CD14-positive monocyte (primary cell): Measurements from ENCODE around the gene ARHGAP30. TPM values are rescaled to one million over a fixed set of nuclear protein-coding genes. Genes with fewer than 3 reads are reported as not detected.

Source experiments
- DNase-seq, 3 donors: peaks; one replicate each; pipeline ENCODE4 v3.0.0-alpha.2; 2011 to 2022
- H2AFZ ChIP-seq: 2 replicates; pipeline ENCODE4 v1.6.0; 2012; ENCODE audit warnings: mild to moderate bottlenecking, low read depth, low read length, inconsistent platforms; ENCODE audit not compliant: insufficient read depth, poor library complexity, severe bottlenecking
- H3K27ac ChIP-seq, 2 donors: 1 replicate in 1 of 2; 2 replicates in 1 of 2; pipeline ENCODE4 v1.5.1; 2012 to 2013; ENCODE audit warnings: low read length in 2 of 2, control low read depth in 1 of 2, inconsistent platforms in 1 of 2, low read depth in 1 of 2, mild to moderate bottlenecking in 1 of 2
- H3K27me3 ChIP-seq, 2 donors: one replicate each; pipeline versions ENCODE4 v1.6.0 to v1.6.1; 2011 to 2013; ENCODE audit warnings: low read length in 2 of 2; ENCODE audit not compliant: control insufficient read depth in 2 of 2, insufficient read depth in 2 of 2
- H3K36me3 ChIP-seq, 2 donors: replicated peaks in 1 of 2; 1 replicate in 1 of 2; 2 replicates in 1 of 2; pipeline versions ENCODE4 v1.5.1 to v1.6.1; 2012 to 2013; ENCODE audit warnings: low read length in 2 of 2, control low read depth in 1 of 2, inconsistent platforms in 1 of 2, mild to moderate bottlenecking in 1 of 2; ENCODE audit not compliant: insufficient read depth in 2 of 2, control insufficient read depth in 1 of 2
- H3K4me1 ChIP-seq, 2 donors: 1 replicate in 1 of 2; 2 replicates in 1 of 2; pipeline versions ENCODE4 v1.5.1 to v1.6.1; 2012 to 2013; ENCODE audit warnings: low read length in 2 of 2, control low read depth in 1 of 2, inconsistent platforms in 1 of 2, mild to moderate bottlenecking in 1 of 2, moderate library complexity in 1 of 2; ENCODE audit not compliant: insufficient read depth in 2 of 2, control insufficient read depth in 1 of 2
- H3K4me2 ChIP-seq: replicated peaks from 2 replicates; pipeline ENCODE3; 2012; ENCODE audit warnings: low read length, moderate library complexity, mild to moderate bottlenecking; ENCODE audit not compliant: poor library complexity, severe bottlenecking; ENCODE audit errors: extremely low read depth
- H3K4me3 ChIP-seq, 3 experiments: fragments of 200-600 bp in 1 of 3; sonication (generic) in 1 of 3; replicated peaks in 1 of 3; 1 replicate in 2 of 3; 2 replicates in 1 of 3; pipeline ENCODE4 v1.5.1; 2011 to 2013; ENCODE audit warnings: low read length in 3 of 3, mild to moderate bottlenecking in 3 of 3, control low read depth in 2 of 3, low read depth in 2 of 3, inconsistent platforms in 1 of 3, moderate library complexity in 1 of 3
- H3K79me2 ChIP-seq: 2 replicates; pipeline ENCODE4 v1.6.0; 2012; ENCODE audit warnings: mild to moderate bottlenecking, control low read depth, inconsistent platforms, low read length, moderate library complexity; ENCODE audit not compliant: insufficient read depth
- H3K9ac ChIP-seq: 2 replicates; pipeline ENCODE4 v1.6.0; 2017; ENCODE audit warnings: low read length, mild to moderate bottlenecking; ENCODE audit not compliant: insufficient read depth, poor library complexity, severe bottlenecking
- H3K9me3 ChIP-seq, 2 donors: replicated peaks in 1 of 2; 1 replicate in 1 of 2; 2 replicates in 1 of 2; pipeline versions ENCODE4 v1.5.1 to v1.6.1; 2012 to 2013; ENCODE audit warnings: low read length in 2 of 2, control low read depth in 1 of 2; ENCODE audit not compliant: control insufficient read depth in 1 of 2, insufficient read depth in 1 of 2
- H4K20me1 ChIP-seq: 2 replicates; pipeline ENCODE4 v1.6.0; 2012; ENCODE audit warnings: mild to moderate bottlenecking, low read length, control low read depth, moderate library complexity; ENCODE audit not compliant: insufficient read depth
- H3K27ac Mint-ChIP-seq, 7 donors: one replicate each; pipeline ENCODE4 v1.8.0; 2020; ENCODE audit warnings: mild to moderate bottlenecking in 7 of 7, mixed read lengths in 7 of 7, moderate library complexity in 6 of 7, inconsistent platforms in 2 of 7
- H3K27me3 Mint-ChIP-seq, 3 donors: one replicate each; pipeline ENCODE4 v1.8.0; 2021 to 2022; ENCODE audit warnings: low read depth in 3 of 3, mild to moderate bottlenecking in 3 of 3, mixed read lengths in 3 of 3, moderate library complexity in 3 of 3, inconsistent platforms in 1 of 3
- H3K36me3 Mint-ChIP-seq, 2 donors: one replicate each; pipeline ENCODE4 v1.8.0; 2020; ENCODE audit warnings: mixed read lengths in 2 of 2, inconsistent platforms in 1 of 2, mild to moderate bottlenecking in 1 of 2
- H3K4me1 Mint-ChIP-seq: one replicate; pipeline ENCODE4 v1.8.0; 2020; ENCODE audit warnings: mild to moderate bottlenecking, mixed read lengths
- H3K4me3 Mint-ChIP-seq, 2 donors: one replicate each; pipeline ENCODE4 v1.8.0; 2020; ENCODE audit warnings: mild to moderate bottlenecking in 2 of 2, mixed read lengths in 2 of 2, moderate library complexity in 1 of 2
- H3K9me3 Mint-ChIP-seq, 7 donors: one replicate each; pipeline ENCODE4 v1.8.0; 2020 to 2022; ENCODE audit warnings: mixed read lengths in 7 of 7, mild to moderate bottlenecking in 6 of 7, moderate library complexity in 6 of 7, inconsistent platforms in 2 of 7
- CTCF ChIP-seq: fragments of 200-600 bp; IDR thresholded peaks from one replicate; pipeline ENCODE4 v1.8.0; 2022; ENCODE audit warnings: antibody characterized with exemption, mild to moderate bottlenecking
- WGBS: methylation state at CpG from one replicate; pipeline ENCODE4 v1.1.5; 2013; ENCODE audit warnings: missing lambda C conversion rate; ENCODE audit not compliant: insufficient coverage; 5-methylcytosine and 5-hydroxymethylcytosine counted together
- intact Hi-C, 2 donors: fragments of 100-400 bp; cut with micrococcal nuclease; formaldehyde crosslinking; loops; one replicate each; pipeline versions ENCODE4 v1.15.0 to v1.15.1; 2023
- polyA plus RNA-seq, 3 donors: library from polyadenylated mRNA; depleted of rRNA in 1 of 3; unstranded in 2 of 3; stranded (reverse) in 1 of 3; fragments of 300-500 nt in 2 of 3; fragments of >200 nt in 1 of 3; fragmentation: Illumina TruSeq in 2 of 3; gene quantifications; 1 replicate in 2 of 3; 2 replicates in 1 of 3; pipeline ENCODE4 v1.2.3, GENCODE V29; 2012 to 2021

ARHGAP30 gene
- polyA plus RNA-seq, 3 donors, result 101 to 140 (median 129) TPM

- intact Hi-C loops, result no loop called here
- Histone ChIP-seq H2AFZ (peak within 1 kb of the TSS; percentile 10), H3K4me3 (no peak within 1 kb of the TSS), H4K20me1 (no peaks in the 10 kb centered on the region), H3K9ac (no peak within 1 kb of the TSS), H3K4me2 (peak within 1 kb of the TSS; percentile 18), H3K27me3 (no peaks in the 10 kb centered on the region), H3K79me2 (no peaks in the 10 kb centered on the region), H3K27ac (peak within 1 kb of the TSS; percentile 3 to 24), H3K36me3 (no peaks in the 10 kb centered on the region), H3K9me3 (no peaks in the 10 kb centered on the region), H3K4me1 (peaks cover 23 to 29% of the 10 kb centered on the region in 2 donors)
- peak; percentile 9 for TF ChIP-seq CTCF
- Mint-ChIP-seq H3K36me3 (peaks cover 3% of the 10 kb centered on the region in 2 donors), H3K27me3 (peaks cover 1 to 7% (median 7%) of the 10 kb centered on the region in 3 donors), H3K4me3 (peak within 1 kb of the TSS; percentile 43 to 55), H3K27ac (peak within 1 kb of the TSS; percentile 33 to 89 (median 77)), H3K4me1 (peaks cover 49% of the 10 kb centered on the region), H3K9me3 (peaks cover 0 to 2% (median 0%) of the 10 kb centered on the region in 7 donors)
- DNase-seq, result peak in 2 of 3 donors; percentile 51 to 61
- WGBS, result 61% methylated on average over 20 of the region's 22 CpGs
Measured at GRCh38 chr1:161089251-161089924, 19.7 kb upstream of the ARHGAP30 start, which contains the start of gene NECTIN4. TSS of gene NECTIN4 (minus strand) at chr1:161089558. CDS start at chr1:161089296, 262 bp downstream.

- H2AFZ ChIP-seq, result no peak overlapping the region
- peaks cover 57% of the 10 kb centered on the region for H3K4me1 Mint-ChIP-seq
- peak overlapping the region; percentile 10 to 89 (median 77) for H3K27ac Mint-ChIP-seq
Measured at GRCh38 chr1:161088587-161089110, 19.0 kb upstream of the ARHGAP30 start.

More at GRCh38 chr1:161088587-161089110, 19.0 kb upstream of the ARHGAP30 start:
- H3K4me3 ChIP-seq, result no peak overlapping the region
- intact Hi-C loops, result no loop called here
- WGBS, result 0% methylated on average over 1 of the region's 3 CpGs
- no peak for TF ChIP-seq CTCF
- H3K9me3 ChIP-seq, result no peaks in the 10 kb centered on the region
- peaks cover 30 to 36% of the 10 kb centered on the region in 2 donors for H3K4me1 ChIP-seq
- no peaks in the 10 kb centered on the region for H3K27me3 ChIP-seq
- DNase-seq, result peak in 2 of 3 donors; percentile 62 to 78
- no peaks in the 10 kb centered on the region for H3K36me3 ChIP-seq
- Mint-ChIP-seq H3K9me3 (peaks cover 0 to 2% (median 0%) of the 10 kb centered on the region in 7 donors), H3K27me3 (peaks cover 1 to 6% (median 5%) of the 10 kb centered on the region in 3 donors), H3K4me3 (peak overlapping the region; percentile 43 to 55), H3K36me3 (peaks cover 3 to 5% of the 10 kb centered on the region in 2 donors)
- no peaks in the 10 kb centered on the region for H3K79me2 ChIP-seq
- peak overlapping the region; percentile 3 to 24 for H3K27ac ChIP-seq
- H3K9ac ChIP-seq, result no peak overlapping the region
- H4K20me1 ChIP-seq, result no peaks in the 10 kb centered on the region
- H3K4me2 ChIP-seq, result peak overlapping the region; percentile 18
